ENCODE data around the gene ZNF80. TPM values are rescaled to one million over a fixed set of nuclear protein-coding genes. Genes with fewer than 3 reads are reported as not detected.

The ZNF80 gene
- not detected for total RNA-seq

GRCh38 chr3:114237478-114237877, at the start of gene ZNF80:
Gene ZNF80, minus strand, starts transcription at chr3:114237578. Its CDS starts 504 bp downstream, at chr3:114237074.

Other genes with a start within 250 kb of the ZNF80 start
- 1 to 10 TPM in 1 of 2 donors, under 1 TPM in 1; 0.67 to 2.1 TPM for gene CCDC191, start 181.1 kb downstream of the ZNF80 start, total RNA-seq
- 10 to 100 TPM; 23.4 to 49.6 TPM for gene QTRT2, start 180.8 kb downstream of the ZNF80 start, total RNA-seq
- gene DRD3, start 58.5 kb downstream of the ZNF80 start, total RNA-seq: not detected
- not detected for gene TIGIT, start 56.5 kb upstream of the ZNF80 start, total RNA-seq